HepG2 (cell line): ENCODE measurements around the gene HPD. TPM values are rescaled to one million over a fixed set of nuclear protein-coding genes. Genes with fewer than 3 reads are reported as not detected.

Experiments used
- AFF4 ChIP-seq: sonication (generic); formaldehyde crosslinking; IDR thresholded peaks from 2 replicates; pipeline ENCODE4 v1.4.0; 2020; ENCODE audit warnings: missing genetic modification reagents
- KDM6A ChIP-seq: IDR thresholded peaks from 2 replicates; pipeline ENCODE4 v1.6.1; 2016; ENCODE audit warnings: low read depth
- KIAA2018 ChIP-seq: sonication (generic); formaldehyde crosslinking; IDR thresholded peaks from 2 replicates; pipeline ENCODE4 v1.5.0; 2020; ENCODE audit warnings: mild to moderate bottlenecking, missing genetic modification reagents, borderline replicate concordance
- MTF2 ChIP-seq: sonication (generic); formaldehyde crosslinking; IDR thresholded peaks from 2 replicates; pipeline ENCODE4 v1.5.0; 2020; ENCODE audit warnings: missing genetic modification reagents, borderline replicate concordance
- MYPOP ChIP-seq: sonication (generic); formaldehyde crosslinking; IDR thresholded peaks from 2 replicates; pipeline ENCODE4 v1.8.1; 2023; ENCODE audit warnings: mild to moderate bottlenecking, moderate library complexity, missing genetic modification reagents
- NCOR1 ChIP-seq: fragments of 200-600 bp; sonication (generic); IDR thresholded peaks from 2 replicates; pipeline ENCODE4 v1.7.0; 2017; ENCODE audit warnings: antibody characterized with exemption, low read length, borderline replicate concordance
- TFAP4 ChIP-seq: sonication (generic); IDR thresholded peaks from 2 replicates; pipeline ENCODE4 v1.6.1; 2016; ENCODE audit warnings: low read depth, borderline replicate concordance
- TFE3 ChIP-seq: IDR thresholded peaks from 2 replicates; pipeline ENCODE4 v1.6.1; 2016
- ZNF75D ChIP-seq: sonication (generic); formaldehyde crosslinking; IDR thresholded peaks from 2 replicates; pipeline ENCODE4 v1.8.1; 2023; ENCODE audit warnings: missing genetic modification reagents, mild to moderate bottlenecking, borderline replicate concordance
- ZNF839 ChIP-seq: sonication (generic); formaldehyde crosslinking; IDR thresholded peaks from 2 replicates; pipeline ENCODE4 v1.4.0; 2020; ENCODE audit warnings: missing genetic modification reagents, mild to moderate bottlenecking, borderline replicate concordance
- polyA plus RNA-seq, 8 experiments: library from polyadenylated mRNA; depleted of rRNA in 3 of 8; stranded (reverse) in 7 of 8; unstranded in 1 of 8; fragments of >200 nt; fragmentation: Illumina TruSeq in 4 of 8; extraction: Trizol in 4 of 8; gene quantifications; 2 replicates each; pipeline versions ENCODE4 v1.2.1 to v1.2.3, GENCODE V29; 2011 to 2016; ENCODE audit warnings: low read depth in 4 of 8, missing spikeins in 1 of 8, mixed read lengths in 1 of 8; ENCODE audit not compliant: insufficient read depth in 1 of 8
- total RNA-seq, 5 experiments: library from RNA; depleted of rRNA; stranded (reverse); fragments of >200 nt; fragmentation: Illumina TruSeq; extraction: Trizol; gene quantifications; 2 replicates each; pipeline ENCODE4 v1.2.3, GENCODE V29; 2016; ENCODE audit warnings: low read depth in 1 of 5

HPD gene
- total and polyA plus RNA-seq, 2 of the 13 experiments (the other 11 are each of a cell fraction or from before 2014, with no cell fraction given): 120 to 195 TPM

GRCh38 chr12:121795034-121795968 is 63.4 kb downstream of the HPD start (continued):
- TF ChIP-seq AFF4 (no peak; the same call in 1 of the 2 replicates), TFAP4 (no peak), KIAA2018 (CRISPR knock-in tag) (no peak), MYPOP (CRISPR knock-in tag) (no peak), ZNF75D (no peak), TFE3 (CRISPR knock-in tag) (0 out of 2 replicates have a peak, but pooled peaks have one; percentile 14), NCOR1 (no peak), ZNF839 (CRISPR knock-in tag) (no peak), MTF2 (CRISPR knock-in tag) (no peak), KDM6A (CRISPR knock-in tag) (no peak)
